Gastroesophageal sphincter (tissue), 3 donors: ENCODE results near the gene ST6GALNAC3.

Experiments used
- CTCF ChIP-seq, 4 experiments: fragments of 200-600 bp in 2 of 4; fragments of 450-650 bp in 2 of 4; sonication (generic) in 1 of 4; IDR thresholded peaks; one replicate each; pipeline ENCODE4 v1.5.1; 2017 to 2019; ENCODE audit warnings: antibody characterized with exemption in 4 of 4, mild to moderate bottlenecking in 2 of 4, moderate library complexity in 2 of 4
- POLR2A ChIP-seq, 2 donors: fragments of 450-650 bp; IDR thresholded peaks; one replicate each; pipeline ENCODE4 v1.6.1; 2017; ENCODE audit warnings: antibody characterized with exemption in 2 of 2, mild to moderate bottlenecking in 2 of 2, moderate library complexity in 1 of 2

GRCh38 chr1:76562292-76562691 lies 487.7 kb downstream of the ST6GALNAC3 start:
- TF ChIP-seq CTCF (IDR thresholded peaks at IDR 0.05) (no peak), POLR2A (IDR thresholded peaks at IDR 0.05) (no peak)
